GM12878 (cell line): ENCODE results near the gene NPIPB9. TPM values are rescaled to one million over a fixed set of nuclear protein-coding genes. Genes with fewer than 3 reads are reported as not detected.
"Not testable (repeated sequence)": the region's sequence is repeated elsewhere in the genome, so short reads cannot be mapped to it uniquely, and the experiment has no call there.

Experiments
- ATAC-seq: fragments of 200-7000 bp; cut with Tn5 transposase; 3 replicates; pipeline ENCODE4 v1.9.1; 2020; ENCODE audit warnings: mild to moderate bottlenecking, moderate library complexity
- Bru-seq: library from RNA; stranded (reverse); fragments of 400-500 nt; gene quantifications from one replicate; lab custom pipeline; 2021; lab: Mats Ljungman, UMichigan
- BruChase-seq, 2 experiments: library from RNA; stranded (reverse); fragments of 400-500 nt; gene quantifications; one replicate each; lab custom pipeline; 2021; lab: Mats Ljungman, UMichigan
- BruUV-seq: library from RNA; stranded (reverse); fragments of 400-500 nt; replicated peaks from 2 replicates; lab custom pipeline; 2021; lab: Mats Ljungman, UMichigan
- CTCF ChIA-PET: fragments of 300-600 bp; sonication (Branson Sonifier 250); formaldehyde crosslinking; extraction: SDS; loops from one replicate; lab custom pipeline; 2021; ENCODE audit warnings: inconsistent platforms; lab: Yijun Ruan, JAX
- POLR2A ChIA-PET: fragments of 350-600 bp; formaldehyde crosslinking; extraction: SDS; loops from one replicate; lab custom pipeline; 2021; ENCODE audit warnings: inconsistent platforms; lab: Charles Lee
- RAD21 ChIA-PET: fragments of 300-600 bp; sonication (Branson Sonifier 250); formaldehyde crosslinking; loops from one replicate; lab custom pipeline; 2023; ENCODE audit warnings: antibody characterized with exemption; ENCODE audit not compliant: unreplicated experiment; lab: Charles Lee
- SMC1A ChIA-PET: fragments of 300-600 bp; sonication (Branson Sonifier 250); formaldehyde crosslinking; loops from one replicate; lab custom pipeline; 2023; ENCODE audit not compliant: unreplicated experiment, uncharacterized antibody; lab: Charles Lee
- DNase-seq: peaks from one replicate; pipeline ENCODE4 v3.0.0-alpha.2; 2011; ENCODE audit warnings: low read depth, low spot score
- FAIRE-seq: peaks from 3 replicates; lab custom pipeline; 2011; peaks lifted over from hg19 to GRCh38; lab: Jason Lieb, UNC
- H2AFZ ChIP-seq: 2 replicates; pipeline ENCODE4 v1.6.0; 2011; ENCODE audit warnings: low read depth, low read length, control low read depth; ENCODE audit not compliant: control insufficient read depth
- H3K27ac ChIP-seq: 2 replicates; pipeline ENCODE4 v1.5.1; 2011; ENCODE audit warnings: control low read depth; ENCODE audit not compliant: control insufficient read depth, insufficient read depth
- H3K27me3 ChIP-seq, 2 experiments: replicated peaks in 1 of 2; 2 replicates each; pipeline versions ENCODE4 v1.6.0 to v1.6.1; 2011; ENCODE audit warnings: low read length in 1 of 2; ENCODE audit not compliant: control insufficient read depth in 2 of 2, insufficient read depth in 2 of 2
- H3K36me3 ChIP-seq, 2 experiments: 2 replicates each; pipeline ENCODE4 v1.5.1; 2011; ENCODE audit warnings: low read length in 1 of 2; ENCODE audit not compliant: control insufficient read depth in 2 of 2, insufficient read depth in 2 of 2
- H3K4me1 ChIP-seq: 2 replicates; pipeline ENCODE4 v1.6.1; 2011; ENCODE audit warnings: mild to moderate bottlenecking, low read length, moderate library complexity, mixed read lengths; ENCODE audit not compliant: control insufficient read depth, insufficient read depth
- H3K4me2 ChIP-seq: 2 replicates; pipeline ENCODE4 v1.6.0; 2011; ENCODE audit warnings: control low read depth; ENCODE audit not compliant: control insufficient read depth, insufficient read depth
- H3K4me3 ChIP-seq: fragments of 200-600 bp; sonication (generic); 2 replicates; pipeline ENCODE4 v1.5.1; 2016
- H3K79me2 ChIP-seq: 2 replicates; pipeline ENCODE4 v1.6.0; 2011; ENCODE audit warnings: low read length; ENCODE audit not compliant: control insufficient read depth, insufficient read depth
- H3K9ac ChIP-seq: 2 replicates; pipeline ENCODE4 v1.8.0; 2011; ENCODE audit warnings: low read length, control low read depth, mixed read lengths; ENCODE audit not compliant: control insufficient read depth, insufficient read depth
- H3K9me3 ChIP-seq: replicated peaks from 3 replicates; pipeline ENCODE4 v1.5.1; 2011; ENCODE audit warnings: mild to moderate bottlenecking, low read length; ENCODE audit not compliant: control insufficient read depth, insufficient read depth
- H4K20me1 ChIP-seq: 2 replicates; pipeline ENCODE4 v1.6.0; 2011; ENCODE audit not compliant: control insufficient read depth, insufficient read depth
- WGBS: methylation state at CpG from one replicate; pipeline ENCODE4 v1.1.6; 2016; ENCODE audit warnings: low lambda C conversion rate; ENCODE audit not compliant: insufficient replicate concordance, insufficient coverage; ENCODE audit errors: missing lambda C conversion rate; 5-methylcytosine and 5-hydroxymethylcytosine counted together
- in situ Hi-C: fragments of 300-500 bp; cut with MboI; formaldehyde crosslinking; loops from 9 replicates; pipeline ENCODE4 v1.14.3; 2018; ENCODE audit warnings: mixed read lengths
- intact Hi-C: fragments of 100-400 bp; cut with micrococcal nuclease; formaldehyde crosslinking; loops from one replicate; pipeline ENCODE4 v1.14.2; 2022; ENCODE audit not compliant: unreplicated experiment
- long read RNA-seq, 2 experiments: library from polyadenylated mRNA; unstranded; transcript quantifications; one replicate each; pipeline ENCODE4 v2.0.0, GENCODE V29; 2019 to 2020
- polyA minus RNA-seq, 3 experiments: library from RNA; depleted of rRNA, polyadenylated mRNA; stranded (reverse); fragments of >200 nt; gene quantifications; 2 replicates each; pipeline ENCODE4 v1.2.3, GENCODE V29; 2011
- polyA plus RNA-seq, 11 experiments: library from polyadenylated mRNA; depleted of rRNA in 4 of 11; unstranded in 6 of 11; stranded (reverse) in 5 of 11; fragments of >200 nt; fragmentation: Nextera tagmentation in 4 of 11; fragmentation: Illumina TruSeq in 1 of 11; extraction: Ambion mirVana in 4 of 11; extraction: Trizol in 1 of 11; gene quantifications; 1 replicate in 1 of 11; 2 replicates in 10 of 11; pipeline versions ENCODE4 v1.2.1 to v1.2.3, GENCODE V29; 2011 to 2016; ENCODE audit warnings: inconsistent platforms in 2 of 11, missing spikeins in 2 of 11, low read depth in 1 of 11
- total RNA-seq, 4 experiments: library from RNA; depleted of rRNA in 3 of 4; stranded (reverse); fragments of >200 nt in 3 of 4; fragmentation: Illumina TruSeq in 1 of 4; extraction: Trizol in 1 of 4; gene quantifications; 2 replicates each; pipeline versions ENCODE4 v1.2.1 to v1.2.3, GENCODE V29; 2013 to 2021

NPIPB9 gene
- 90.8 and 94.5 TPM in 2 replicates for total RNA-seq (2013; cell fraction: nucleolus; rRNA removed)
- total RNA-seq (2014; rRNA removed) (0.51 and 0.60 TPM in 2 replicates), total RNA-seq (2014; rRNA removed; fragmentation: Illumina TruSeq; extraction: Trizol) (1.2 and 1.6 TPM in 2 replicates), total RNA-seq (2021) (0.80 and 1.6 TPM in 2 replicates), polyA plus RNA-seq (2011; rRNA removed) (0.54 and 0.89 TPM in 2 replicates), polyA plus RNA-seq (2014; fragmentation: Illumina TruSeq; extraction: Trizol) (1.2 TPM in 1 of 2 replicates, not detected in the other), polyA plus RNA-seq (2014; fragmentation: Nextera tagmentation; extraction: Ambion mirVana) (under 1 TPM; 0.10 to 0.13 TPM), polyA plus RNA-seq (2014; rRNA removed) (0.37 and 1.6 TPM in 2 replicates), polyA plus RNA-seq (2016; fragmentation: Nextera tagmentation; extraction: Ambion mirVana) (under 1 TPM; 0.32 to 0.67 TPM), polyA minus RNA-seq (2011; rRNA and poly(A)+ RNA removed) (0.26 and 2.0 TPM in 2 replicates), Bru-seq, nascent RNA (percentile 34 among the genes with signal in this experiment), BruChase-seq, experiment 1, labeled RNA remaining after a 6-hour chase (percentile 58 among the genes with signal in this experiment), BruChase-seq, experiment 2, labeled RNA remaining after a 2-hour chase (percentile 48 among the genes with signal in this experiment)
- 1.1 TPM for polyA plus RNA-seq (2011; ENCODE audit: low read depth)
- polyA plus RNA-seq (2011; cell fraction: cytosol; rRNA removed), result 0.09 and 0.15 TPM in 2 replicates
- 2.1 and 3.0 TPM in 2 replicates for polyA plus RNA-seq (2011; cell fraction: nucleus; rRNA removed)
- 1.6 TPM in 2 replicates for polyA plus RNA-seq (2012)
- not detected in 2 replicates for polyA minus RNA-seq (2011; cell fraction: cytosol; rRNA and poly(A)+ RNA removed)
- polyA minus RNA-seq (2011; cell fraction: nucleus; rRNA and poly(A)+ RNA removed), result 2.5 TPM in 1 of 2 replicates, not detected in the other
- long read RNA-seq, experiment 1, result 0 reads
- long read RNA-seq, experiment 2, result 0 reads

GRCh38 chr16:28751487-28751886, at the start of gene NPIPB9:
Gene NPIPB9 (plus strand): TSS chr16:28751787.
- ATAC-seq, BruUV-seq, intact Hi-C loops, RAD21 ChIA-PET, CTCF ChIA-PET, H4K20me1 ChIP-seq, H2AFZ ChIP-seq, H3K27ac ChIP-seq, in situ Hi-C loops, FAIRE-seq, POLR2A ChIA-PET, H3K4me3 ChIP-seq, H3K27me3 ChIP-seq, H3K9ac ChIP-seq, DNase-seq, H3K79me2 ChIP-seq, H3K4me2 ChIP-seq, H3K4me1 ChIP-seq, H3K9me3 ChIP-seq, H3K36me3 ChIP-seq, SMC1A ChIA-PET: not testable (repeated sequence)
- no CpG with 5 or more reads among the region's 5 CpGs for WGBS

- WGBS, result 97% methylated on average over 3 of the region's 7 CpGs
- H4K20me1 ChIP-seq, DNase-seq, RAD21 ChIA-PET, H3K9ac ChIP-seq, H3K27me3 ChIP-seq, H3K27ac ChIP-seq, H3K9me3 ChIP-seq, H3K4me1 ChIP-seq, FAIRE-seq, intact Hi-C loops, H3K79me2 ChIP-seq, SMC1A ChIA-PET, BruUV-seq, H3K36me3 ChIP-seq, H3K4me3 ChIP-seq, H3K4me2 ChIP-seq, POLR2A ChIA-PET, H2AFZ ChIP-seq, ATAC-seq, CTCF ChIA-PET, in situ Hi-C loops: not testable (repeated sequence)
Observed at GRCh38 chr16:28704246-28704645, 47.3 kb upstream of the NPIPB9 start.

- in situ Hi-C loops, DNase-seq, H2AFZ ChIP-seq, H3K27me3 ChIP-seq, H4K20me1 ChIP-seq, SMC1A ChIA-PET, H3K27ac ChIP-seq, H3K4me1 ChIP-seq, CTCF ChIA-PET, H3K9ac ChIP-seq, H3K9me3 ChIP-seq, H3K4me2 ChIP-seq, H3K36me3 ChIP-seq, POLR2A ChIA-PET, RAD21 ChIA-PET, H3K79me2 ChIP-seq, H3K4me3 ChIP-seq, BruUV-seq, intact Hi-C loops: not testable (repeated sequence)
- WGBS, result no CpG with 5 or more reads among the region's 66 CpGs
- peak; percentile 97 for FAIRE-seq
- ATAC-seq, result peak; percentile 99
Observed at GRCh38 chr16:28711220-28712083, 40.1 kb upstream of the NPIPB9 start, which contains the start of gene EIF3C. Gene EIF3C (plus strand): TSS chr16:28711464. CDS start chr16:28711687, 223 bp downstream.
